ACHN (cell line): ENCODE data around the gene VSIR.

Source experiments
- DNase-seq: peaks from one replicate; pipeline ENCODE4 v3.0.0-alpha.2; 2015
- in situ Hi-C: cut with HindIII; loops from 2 replicates; pipeline ENCODE4 v1.10.0; 2017; ENCODE audit warnings: low sequenced_read_pairs, low pct_ligation_motif_present, low pct_unique_long_range_greater_than_20kb

The VSIR gene

GRCh38 chr10:71741029-71741428 is 32.3 kb downstream of the VSIR start:
- in situ Hi-C loops, result no loop called here
- DNase-seq, result no peak

DNA sequence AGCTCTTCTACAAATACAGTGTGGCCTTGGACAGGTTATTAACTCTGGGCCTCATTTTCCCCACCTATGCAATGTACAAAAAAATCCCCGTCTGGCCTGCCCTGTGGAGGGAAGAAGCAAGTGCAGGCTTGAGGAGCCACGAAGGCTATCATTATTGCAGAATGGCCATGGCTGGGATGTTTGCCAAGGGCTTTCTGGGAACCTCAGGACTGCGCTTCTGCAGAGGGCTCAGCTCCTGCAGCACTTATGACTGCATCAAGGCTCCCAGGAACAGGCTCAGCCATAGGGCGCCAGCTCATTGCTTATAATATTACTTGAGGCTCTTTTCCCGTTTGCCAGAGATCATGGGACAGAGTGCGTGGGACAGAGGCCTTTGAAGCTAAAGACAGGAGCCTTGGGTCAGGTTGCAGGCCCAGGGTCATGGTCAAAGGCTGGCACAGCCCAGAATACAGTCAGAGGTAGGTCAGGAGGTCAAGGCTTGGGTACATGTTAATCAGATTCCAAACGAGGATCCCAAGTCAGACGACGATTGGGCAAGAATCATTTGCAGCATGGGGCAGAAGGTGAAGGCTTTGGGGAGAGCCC is 33.2 kb downstream of the VSIR start:
- no peak for DNase-seq
- in situ Hi-C loops, result no loop called here

GRCh38 chr10:71739358-71739900 is 33.9 kb downstream of the VSIR start:
- no peak for DNase-seq
- in situ Hi-C loops, result no loop called here

DNA sequence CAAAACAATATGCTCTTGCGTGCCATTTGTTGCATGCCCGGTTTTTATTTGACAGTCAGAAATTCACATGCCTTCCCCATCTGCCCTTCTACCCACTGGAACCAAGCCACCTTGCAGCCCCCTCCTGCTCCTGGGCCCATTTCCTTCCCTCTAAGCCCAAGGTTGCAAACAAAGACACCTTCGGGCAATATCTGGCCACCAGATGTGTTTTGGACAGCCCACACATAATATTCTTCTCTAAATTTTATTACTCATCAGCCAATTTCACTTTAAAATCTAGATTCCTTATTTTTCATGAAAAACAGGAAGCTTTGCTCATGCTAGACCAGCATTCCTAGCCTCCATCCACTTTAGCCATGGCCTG is 35.5 kb downstream of the VSIR start:
- no peak for DNase-seq
- in situ Hi-C loops, result no loop called here

- no peak for DNase-seq
- in situ Hi-C loops, result no loop called here
These were observed 36.1 kb downstream of the VSIR start for GRCh38 chr10:71737001-71737833.

DNA sequence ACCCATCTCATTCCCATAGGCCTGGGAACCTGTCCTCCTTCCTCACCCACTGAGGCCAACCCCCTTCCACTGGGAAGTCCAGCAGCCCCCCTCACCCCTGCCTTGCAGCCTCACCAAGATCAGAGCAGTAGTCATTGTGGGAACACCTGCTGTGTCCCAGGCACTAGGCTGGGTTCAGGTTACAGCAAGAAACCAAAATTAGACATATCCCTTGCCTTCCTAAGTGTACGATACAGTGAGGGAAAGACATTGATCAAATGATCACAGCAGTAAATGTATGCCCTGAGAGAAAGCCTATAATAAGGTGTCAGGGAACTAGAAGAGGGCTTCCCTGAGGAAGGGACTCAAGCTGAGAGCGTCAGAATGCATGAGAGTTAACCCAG is 36.8 kb downstream of the VSIR start:
- in situ Hi-C loops, result no loop called here
- no peak for DNase-seq

GRCh38 chr10:71735709-71736569 is 37.4 kb downstream of the VSIR start:
- no peak for DNase-seq
- in situ Hi-C loops, result no loop called here

GRCh38 chr10:71734797-71735196 is 38.5 kb downstream of the VSIR start:
- in situ Hi-C loops, result no loop called here
- DNase-seq, result no peak

DNA sequence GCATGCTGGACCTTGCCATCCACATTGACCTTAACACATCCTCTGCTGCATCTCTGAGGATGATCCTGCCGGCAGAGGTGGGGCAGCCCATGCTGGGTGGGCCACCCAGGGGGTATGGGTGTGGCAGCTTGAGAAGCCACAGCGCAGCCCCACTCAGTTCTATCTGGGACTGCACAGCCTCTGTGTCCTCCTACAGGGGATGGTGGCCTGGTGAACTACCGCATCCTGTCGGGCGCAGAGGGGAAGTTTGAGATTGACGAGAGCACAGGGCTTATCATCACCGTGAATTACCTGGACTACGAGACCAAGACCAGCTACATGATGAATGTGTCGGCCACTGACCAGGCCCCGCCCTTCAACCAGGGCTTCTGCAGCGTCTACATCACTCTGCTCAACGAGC is 41.5 kb downstream of the VSIR start:
- in situ Hi-C loops, result no loop called here
- no peak for DNase-seq

GRCh38 chr10:71729161-71729636 is 44.1 kb downstream of the VSIR start:
- in situ Hi-C loops, result no loop called here
- DNase-seq, result no peak

- in situ Hi-C loops, result no loop called here
These were observed 45.3 kb downstream of the VSIR start for GRCh38 chr10:71727738-71728737.

GRCh38 chr10:71727105-71727737 is 46.1 kb downstream of the VSIR start:
- no peak for DNase-seq
- in situ Hi-C loops, result no loop called here

More at GRCh38 chr10:71727738-71728737, 45.3 kb downstream of the VSIR start:
- DNase-seq, result no peak

- in situ Hi-C loops, result no loop called here
These were observed 46.7 kb downstream of the VSIR start for GRCh38 chr10:71726580-71727104.

DNA sequence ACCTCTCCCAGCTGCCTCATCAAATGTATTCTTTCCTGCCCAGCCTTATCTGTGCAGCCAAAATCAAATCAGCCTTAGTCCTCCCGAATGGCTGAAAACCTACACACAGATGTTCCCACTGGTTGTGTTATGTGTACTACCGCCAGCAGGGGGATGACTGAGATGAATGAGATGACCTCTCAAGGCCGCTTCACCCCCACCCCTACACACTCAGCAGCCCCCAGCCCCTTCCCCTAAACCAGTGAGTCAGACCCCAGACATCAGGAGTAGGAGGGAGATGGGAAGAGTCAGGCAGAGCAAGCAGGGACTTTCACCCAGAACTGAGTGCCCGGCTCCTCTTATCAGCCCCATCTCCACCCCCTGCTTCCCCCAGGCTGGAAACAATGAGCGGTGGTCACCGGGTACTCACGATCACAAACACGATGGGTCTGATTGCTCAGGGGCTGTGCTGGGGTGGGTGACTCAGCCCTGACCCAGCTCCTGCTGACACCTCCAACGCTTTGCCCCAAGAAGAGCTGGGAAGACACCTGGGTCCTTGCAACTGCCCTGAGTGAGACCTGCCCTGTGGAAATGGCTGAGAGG is 47.2 kb downstream of the VSIR start:
- peak; percentile 50 for DNase-seq
- in situ Hi-C loops, result no loop called here

More at GRCh38 chr10:71726580-71727104, 46.7 kb downstream of the VSIR start:
- no peak for DNase-seq

- in situ Hi-C loops, result no loop called here
- DNase-seq, result no peak
These were observed 48.1 kb downstream of the VSIR start for GRCh38 chr10:71725249-71725648.

DNA sequence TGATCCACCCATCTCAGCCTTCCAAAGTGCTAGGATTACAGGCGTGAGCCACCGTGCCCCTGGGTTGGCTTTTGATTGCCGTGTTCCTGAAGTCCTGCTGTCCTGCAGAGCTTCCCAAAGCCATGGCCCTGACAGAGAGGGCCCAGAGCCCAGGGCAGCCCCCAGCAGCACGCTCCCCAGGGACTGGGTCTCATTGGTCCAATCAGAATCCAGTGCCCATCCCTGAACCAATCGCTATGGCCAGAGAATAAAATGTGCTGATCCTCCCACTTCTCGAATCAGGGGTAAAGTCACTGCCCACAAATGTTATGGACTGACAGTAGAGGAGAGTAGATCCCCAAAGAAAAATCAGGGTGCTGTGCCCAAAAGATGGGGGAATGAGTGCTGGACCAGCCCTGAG is 48.8 kb downstream of the VSIR start:
- in situ Hi-C loops, result no loop called here
- no peak for DNase-seq

DNA sequence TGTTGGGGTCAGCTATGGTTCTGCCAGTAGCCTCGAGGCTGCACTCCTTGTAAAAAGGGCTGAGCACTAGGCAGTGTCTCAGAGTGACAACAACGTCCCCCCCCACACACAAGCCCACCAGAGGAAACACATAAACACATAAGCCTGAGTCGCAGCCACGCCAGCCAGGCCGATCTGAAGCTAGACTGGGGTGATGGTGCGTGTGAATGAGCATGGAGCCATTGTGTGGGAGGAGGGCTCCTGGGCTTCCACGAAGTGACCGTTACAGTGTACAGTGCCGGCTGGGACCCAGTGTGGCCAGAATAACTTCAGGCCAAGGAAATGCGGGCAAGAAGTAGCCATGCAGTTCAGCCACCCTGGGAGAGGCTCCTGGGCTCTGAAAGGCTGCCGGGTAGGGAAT is 50.0 kb downstream of the VSIR start:
- no peak for DNase-seq
- in situ Hi-C loops, result no loop called here
